ENCODE data around the gene FXYD3.

Gene FXYD3, protein sequence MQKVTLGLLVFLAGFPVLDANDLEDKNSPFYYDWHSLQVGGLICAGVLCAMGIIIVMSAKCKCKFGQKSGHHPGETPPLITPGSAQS

GRCh38 chr19:35115177-35115951 is at the start of gene FXYD3:
Gene FXYD3 (plus strand): TSS chr19:35115823. CDS start chr19:35119377, 3,554 bp downstream.
- no peak for DNase-seq (ENCODE audit: low read depth)

DNA sequence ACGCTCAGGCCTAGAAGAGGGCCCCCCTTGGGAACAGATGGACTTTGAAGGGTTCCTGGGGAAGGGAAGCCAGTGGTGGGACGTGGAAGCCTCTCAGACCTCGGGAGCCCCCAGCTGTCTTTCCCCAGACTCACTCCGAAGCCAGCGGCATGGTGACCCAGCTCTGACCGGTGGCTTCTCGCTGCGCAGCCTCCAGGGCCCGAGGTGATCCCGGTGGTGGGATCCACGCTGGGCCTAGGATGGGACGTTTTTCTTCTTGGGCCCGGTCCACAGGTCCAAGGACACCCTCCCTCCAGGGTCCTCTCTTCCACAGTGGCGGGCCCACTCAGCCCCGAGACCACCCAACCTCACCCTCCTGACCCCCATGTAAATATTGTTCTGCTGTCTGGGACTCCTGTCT is 49.5 kb upstream of the FXYD3 start:
- DNase-seq (ENCODE audit: low read depth), result no peak

- DNase-seq (ENCODE audit: low read depth), result peak; percentile 81
These were observed 48.7 kb upstream of the FXYD3 start for GRCh38 chr19:35066691-35067563.

DNA sequence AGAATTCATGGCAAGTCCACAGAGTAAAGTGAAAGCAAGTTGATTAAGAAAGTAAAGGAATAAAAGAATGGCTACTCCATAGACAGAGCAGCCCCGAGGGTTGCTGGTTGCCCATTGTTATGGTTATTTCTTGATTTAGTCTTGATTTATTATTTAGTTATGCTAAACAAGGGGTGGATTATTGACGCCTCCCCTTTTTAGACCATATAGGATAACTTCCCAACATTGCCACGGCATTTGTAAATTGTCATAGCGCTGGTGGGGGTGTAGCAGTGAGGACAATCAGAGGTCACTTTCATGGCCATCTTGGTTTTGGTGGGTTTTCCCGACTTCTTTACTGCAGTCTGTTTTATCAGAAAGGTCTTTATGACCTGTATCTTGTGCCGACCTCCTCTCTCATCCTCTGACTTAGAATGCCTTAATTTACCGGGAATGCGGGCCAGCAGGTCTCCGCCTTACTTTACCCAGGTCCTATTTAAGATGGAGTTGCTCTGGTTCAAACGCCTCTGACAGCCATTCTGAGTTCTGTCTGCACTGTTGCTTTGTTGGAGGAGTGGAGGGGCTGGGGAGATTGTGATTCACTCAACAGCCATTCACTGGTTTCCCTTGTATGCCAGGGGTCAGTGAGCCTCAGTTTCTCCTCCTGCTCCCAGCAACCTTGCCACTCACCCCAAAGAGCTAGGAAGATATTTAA is 46.5 kb upstream of the FXYD3 start:
- no peak for DNase-seq (ENCODE audit: low read depth)

DNA sequence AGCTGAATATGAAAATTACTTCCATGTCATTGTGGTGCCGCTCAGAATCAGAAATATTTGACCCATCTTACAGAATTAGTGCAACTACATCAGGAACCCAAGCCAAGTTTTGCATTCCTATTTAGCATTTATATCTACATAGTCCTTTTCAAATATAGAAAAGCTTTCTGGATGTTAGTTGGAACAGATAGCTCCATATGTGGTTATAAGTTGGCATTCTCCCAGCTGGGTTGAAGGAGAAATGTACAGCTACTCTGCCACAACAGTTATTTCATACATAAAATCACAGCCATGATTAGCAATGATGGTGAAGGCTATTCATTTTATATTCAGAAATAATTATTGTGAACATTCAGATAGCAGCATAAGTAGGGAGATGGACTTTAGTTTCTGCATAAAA is 45.9 kb upstream of the FXYD3 start:
- peak; percentile 15 for DNase-seq (ENCODE audit: low read depth)

GRCh38 chr19:35070471-35070870 is 45.2 kb upstream of the FXYD3 start:
- no peak for DNase-seq (ENCODE audit: low read depth)

- no peak for DNase-seq (ENCODE audit: low read depth)
These were observed 42.1 kb upstream of the FXYD3 start for GRCh38 chr19:35073516-35073915.

GRCh38 chr19:35073941-35074340 is 41.7 kb upstream of the FXYD3 start:
- DNase-seq (ENCODE audit: low read depth), result no peak

DNA sequence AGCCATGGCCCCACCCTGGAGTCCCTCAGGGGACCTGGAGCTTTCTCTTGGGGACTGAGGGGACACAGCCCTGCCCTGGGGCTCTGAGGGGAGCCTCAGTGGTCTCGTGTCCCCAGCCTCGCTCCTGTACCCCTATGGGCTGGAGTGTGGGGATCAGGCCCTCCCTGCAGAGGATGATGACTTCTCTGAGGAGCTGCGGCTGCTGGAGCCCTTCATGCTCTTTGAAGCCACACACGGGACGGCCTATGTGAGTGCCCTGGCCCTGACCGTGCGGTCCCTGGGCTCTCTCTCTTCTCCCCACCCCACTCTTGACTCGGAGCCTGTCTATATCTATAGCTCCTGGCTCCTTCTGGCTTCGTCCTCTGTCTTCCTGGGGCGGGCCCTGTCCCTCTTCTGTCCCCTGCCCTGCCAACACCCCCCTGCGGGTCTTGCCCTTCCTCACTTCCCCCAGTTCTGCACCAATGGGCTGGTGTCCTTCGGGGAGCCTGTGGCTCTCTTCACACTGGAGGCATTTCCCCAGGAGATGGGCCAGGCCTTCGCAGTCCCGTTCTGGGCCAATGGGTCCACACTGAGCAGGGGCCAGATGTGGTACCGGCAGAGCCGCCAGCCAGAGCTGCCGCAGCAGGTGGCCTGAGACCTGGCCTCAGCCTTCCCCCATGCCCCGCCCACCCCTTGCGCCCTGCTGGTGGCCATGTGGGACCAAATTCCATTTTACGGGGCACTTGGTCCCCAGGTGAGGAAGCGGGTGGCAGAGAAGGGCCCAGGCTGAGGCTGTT is 41.0 kb upstream of the FXYD3 start:
- DNase-seq (ENCODE audit: low read depth), result no peak

DNA sequence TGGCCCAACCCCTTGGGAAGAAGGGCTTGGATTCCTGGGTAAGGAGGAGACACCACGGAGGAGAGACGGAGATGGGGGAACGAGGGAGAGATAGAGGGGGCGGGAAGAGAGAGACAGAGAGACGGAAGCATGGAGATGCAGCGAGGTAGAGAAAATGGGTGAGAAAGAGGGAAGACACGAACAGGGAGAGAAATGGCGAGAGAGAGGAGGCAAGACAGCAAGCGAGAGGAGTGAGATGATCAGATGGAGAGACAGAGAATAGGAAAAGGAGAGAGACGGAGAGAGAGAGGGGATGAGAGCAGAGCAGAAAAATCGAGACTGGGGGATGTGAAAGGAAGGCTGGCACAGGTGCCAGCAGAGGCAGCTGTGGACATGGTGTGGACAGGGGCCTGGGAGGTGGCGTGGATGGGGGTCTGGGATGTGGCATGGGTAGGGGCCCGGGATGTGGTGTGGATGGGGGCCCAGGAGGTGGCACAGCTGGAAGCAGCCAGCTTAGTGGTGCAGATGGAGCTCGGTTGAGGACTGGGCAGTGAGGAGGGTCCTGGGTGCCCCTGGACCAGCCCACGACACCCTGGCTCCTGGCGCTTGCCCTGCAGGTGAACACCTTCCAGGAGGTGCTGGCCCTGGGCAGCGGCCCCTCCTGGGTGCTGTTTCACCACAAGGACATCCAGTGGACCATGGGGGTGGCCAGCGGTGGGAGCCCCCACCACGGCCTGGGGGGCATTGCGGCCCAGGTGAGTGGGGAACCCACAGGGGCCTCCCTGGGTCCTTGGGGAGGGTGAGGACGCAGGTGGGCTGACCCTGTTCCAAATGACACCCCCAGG is 40.2 kb upstream of the FXYD3 start:
- no peak for DNase-seq (ENCODE audit: low read depth)

DNA sequence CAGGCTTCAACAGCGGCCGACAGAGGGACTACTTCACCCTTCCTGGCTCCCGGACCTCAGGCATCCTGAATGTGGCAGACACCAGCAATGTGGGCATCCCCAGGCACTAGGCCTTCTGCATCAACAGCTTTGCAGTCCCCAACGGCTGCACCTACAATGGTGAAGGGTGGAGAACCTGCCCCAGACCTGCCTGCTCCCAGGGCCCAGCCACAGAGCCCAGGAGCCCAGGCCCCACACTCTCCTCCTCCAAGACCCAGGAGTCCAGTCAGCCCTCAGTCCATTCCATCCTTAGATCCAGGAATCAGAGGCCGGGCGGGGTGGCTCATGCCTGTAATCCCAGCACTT is 39.6 kb upstream of the FXYD3 start:
- no peak for DNase-seq (ENCODE audit: low read depth)

GRCh38 chr19:35076657-35077056 is 39.0 kb upstream of the FXYD3 start:
- no peak for DNase-seq (ENCODE audit: low read depth)

- no peak for DNase-seq (ENCODE audit: low read depth)
These were observed 38.0 kb upstream of the FXYD3 start for GRCh38 chr19:35077411-35078223.

GRCh38 chr19:35079826-35080225 is 35.8 kb upstream of the FXYD3 start:
- no peak for DNase-seq (ENCODE audit: low read depth)

DNA sequence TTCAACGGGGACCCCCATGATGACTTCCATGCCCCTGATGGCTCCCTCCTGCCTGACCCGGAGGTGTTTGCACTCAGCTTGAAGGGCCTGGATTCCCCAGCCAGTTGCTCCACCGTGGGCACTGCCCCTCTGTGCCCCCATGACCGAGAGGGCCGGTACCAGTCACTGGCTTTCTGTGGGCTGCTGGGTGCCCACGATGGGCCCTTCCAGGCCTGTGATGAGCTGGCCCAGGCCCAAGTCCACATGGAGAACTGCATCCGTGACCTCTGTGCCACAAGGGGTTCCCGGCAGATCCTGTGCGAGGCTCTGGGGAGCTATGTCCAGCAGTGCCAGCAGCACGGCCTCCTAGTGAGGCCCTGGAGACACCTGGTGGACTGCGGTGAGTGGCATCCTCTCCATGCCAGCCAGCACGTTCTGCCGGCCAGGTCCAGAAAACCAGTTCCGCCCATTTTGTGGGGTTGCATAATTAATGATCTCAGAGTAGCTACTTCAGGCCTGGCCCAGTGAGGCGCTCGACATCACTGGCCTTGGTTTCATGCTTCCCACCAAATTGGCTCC is 34.9 kb upstream of the FXYD3 start:
- DNase-seq (ENCODE audit: low read depth), result no peak

DNA sequence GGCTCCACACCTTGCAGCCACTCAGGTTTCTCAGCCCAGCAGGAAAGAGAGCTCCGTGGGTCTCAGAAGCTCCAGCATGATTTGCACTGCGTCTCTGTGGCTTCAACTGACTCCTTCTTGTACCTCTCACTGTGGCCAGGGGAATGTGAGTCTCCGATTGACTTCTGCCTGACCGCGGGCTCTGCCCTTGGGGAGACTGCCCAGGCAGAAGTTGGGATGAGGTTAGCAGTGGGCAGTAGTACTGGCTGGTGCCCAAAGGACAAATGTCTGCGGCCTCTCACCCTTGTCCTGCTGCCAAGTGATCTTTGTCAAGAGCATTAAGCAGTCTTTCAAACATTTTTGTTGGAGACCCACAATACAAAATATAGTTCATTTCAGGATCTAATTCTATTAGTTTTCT is 34.4 kb upstream of the FXYD3 start:
- DNase-seq (ENCODE audit: low read depth), result no peak

DNA sequence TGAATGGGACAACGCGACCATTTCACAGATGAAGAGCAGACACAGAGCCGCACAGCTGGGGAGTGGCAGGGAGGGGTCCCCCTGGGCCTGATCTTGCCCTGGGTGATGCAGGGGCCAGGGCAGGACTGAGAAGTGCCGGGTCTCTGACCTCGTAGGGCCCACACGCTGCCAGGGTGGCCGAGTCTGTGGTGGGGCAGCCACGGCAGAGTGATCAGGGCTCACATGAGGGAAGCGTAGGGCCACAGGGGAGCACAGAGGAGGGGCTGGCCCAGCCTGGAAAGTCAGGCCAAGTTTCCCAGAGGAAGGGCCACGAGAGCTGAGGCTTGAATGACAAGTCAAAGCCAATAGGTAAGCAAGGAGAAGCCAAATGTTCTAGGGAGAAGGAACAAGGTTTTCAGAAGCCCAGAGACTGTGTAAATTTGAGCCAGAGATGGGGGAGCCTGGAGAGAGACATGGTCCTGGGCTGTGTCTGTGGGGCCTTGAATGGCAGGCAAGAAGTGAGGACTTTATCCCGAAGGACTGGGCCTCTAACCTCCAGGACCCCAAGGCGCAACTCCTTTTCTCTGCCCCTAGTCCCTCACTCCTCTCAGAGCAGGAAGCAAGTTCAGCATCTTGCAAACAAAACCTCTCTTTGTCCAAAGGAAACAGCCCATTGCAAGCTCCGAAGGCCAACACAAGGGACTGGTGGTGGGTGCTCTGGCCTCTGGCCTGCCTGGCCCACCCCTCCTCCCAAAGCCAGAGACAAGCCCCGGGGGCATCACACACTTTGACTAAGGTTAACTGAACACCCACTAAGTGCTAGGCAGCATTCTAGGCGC is 31.7 kb upstream of the FXYD3 start:
- DNase-seq (ENCODE audit: low read depth), result no peak

GRCh38 chr19:35084509-35084762 is 31.2 kb upstream of the FXYD3 start:
- DNase-seq (ENCODE audit: low read depth), result no peak

GRCh38 chr19:35085947-35086346 is 29.7 kb upstream of the FXYD3 start:
- no peak for DNase-seq (ENCODE audit: low read depth)
